Hematopoietic multipotent progenitor cell treated with erythropoietin and hydrocortisone succinate and interleukin-3 and kit ligand, for 6 days (in vitro differentiated cells): ENCODE results near the gene EIF4E1B.

Experiments used
- DNase-seq: peaks from one replicate; pipeline ENCODE4 v3.0.0-alpha.2; 2015

Gene EIF4E1B

DNA sequence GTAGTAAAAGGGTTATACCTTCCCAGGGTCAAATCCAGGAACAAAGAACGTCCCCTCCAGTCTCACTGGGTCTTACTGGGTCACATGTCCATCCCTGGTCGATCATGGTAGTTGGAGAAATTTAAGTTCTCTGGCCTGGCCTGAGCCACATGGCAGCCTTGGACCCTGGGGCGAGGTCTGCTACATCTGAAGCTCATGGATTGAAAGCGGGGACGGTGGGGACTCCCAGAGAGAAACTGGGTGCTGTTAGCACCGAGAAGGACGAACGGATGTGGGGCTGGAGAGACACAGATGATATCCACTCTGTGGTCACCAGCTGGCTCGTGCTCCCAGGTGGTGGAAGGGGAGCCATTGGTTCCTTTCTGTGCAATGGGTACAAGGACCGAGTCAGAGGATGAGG lies 63.7 kb downstream of the EIF4E1B start:
- DNase-seq, result no peak

DNA sequence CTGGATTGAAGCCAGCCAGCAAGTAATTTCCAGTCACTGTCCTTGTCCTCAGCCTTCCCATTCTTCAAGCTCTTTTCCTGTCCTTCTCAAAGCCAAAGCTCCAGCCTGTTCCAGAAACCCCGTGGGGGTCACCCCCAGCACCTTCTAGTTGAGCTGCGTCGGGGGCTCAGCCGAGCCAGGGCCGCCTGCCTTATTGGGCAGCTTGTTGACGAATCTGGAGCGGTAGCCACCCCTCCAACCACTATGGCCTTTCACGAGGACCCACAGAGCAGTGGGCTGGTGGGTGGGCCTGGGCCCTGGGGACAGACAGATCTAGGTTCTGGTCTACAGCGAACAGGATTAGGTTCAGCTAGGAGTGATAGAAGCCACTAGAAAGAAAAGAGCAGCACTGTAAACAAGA lies 64.2 kb downstream of the EIF4E1B start:
- no peak for DNase-seq

DNA sequence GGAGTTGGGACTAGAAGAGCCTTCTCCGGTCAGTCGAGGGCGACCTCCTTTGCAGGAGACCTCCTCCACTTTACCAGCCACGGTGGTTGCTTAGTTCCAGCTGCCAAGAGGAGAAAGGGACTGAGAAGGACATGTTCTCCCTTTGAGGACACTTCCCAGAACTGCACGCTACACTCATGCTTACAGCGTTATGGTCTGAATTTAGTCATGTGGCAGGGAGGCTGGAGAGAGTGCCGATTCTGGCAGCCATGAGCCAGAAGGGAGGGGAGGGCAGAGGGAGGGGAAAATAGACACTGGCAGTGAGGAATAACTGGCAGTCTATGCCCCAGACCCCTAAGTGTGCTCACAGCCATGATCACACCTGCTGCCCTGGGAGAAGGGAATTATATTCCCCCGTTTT lies 64.6 kb downstream of the EIF4E1B start:
- no peak for DNase-seq
